ENCODE measurements around the gene ZBTB43.
"Not testable (repeated sequence)": the region's sequence is repeated elsewhere in the genome, so short reads cannot be mapped to it uniquely, and the experiment has no call there.

Gene ZBTB43

DNA sequence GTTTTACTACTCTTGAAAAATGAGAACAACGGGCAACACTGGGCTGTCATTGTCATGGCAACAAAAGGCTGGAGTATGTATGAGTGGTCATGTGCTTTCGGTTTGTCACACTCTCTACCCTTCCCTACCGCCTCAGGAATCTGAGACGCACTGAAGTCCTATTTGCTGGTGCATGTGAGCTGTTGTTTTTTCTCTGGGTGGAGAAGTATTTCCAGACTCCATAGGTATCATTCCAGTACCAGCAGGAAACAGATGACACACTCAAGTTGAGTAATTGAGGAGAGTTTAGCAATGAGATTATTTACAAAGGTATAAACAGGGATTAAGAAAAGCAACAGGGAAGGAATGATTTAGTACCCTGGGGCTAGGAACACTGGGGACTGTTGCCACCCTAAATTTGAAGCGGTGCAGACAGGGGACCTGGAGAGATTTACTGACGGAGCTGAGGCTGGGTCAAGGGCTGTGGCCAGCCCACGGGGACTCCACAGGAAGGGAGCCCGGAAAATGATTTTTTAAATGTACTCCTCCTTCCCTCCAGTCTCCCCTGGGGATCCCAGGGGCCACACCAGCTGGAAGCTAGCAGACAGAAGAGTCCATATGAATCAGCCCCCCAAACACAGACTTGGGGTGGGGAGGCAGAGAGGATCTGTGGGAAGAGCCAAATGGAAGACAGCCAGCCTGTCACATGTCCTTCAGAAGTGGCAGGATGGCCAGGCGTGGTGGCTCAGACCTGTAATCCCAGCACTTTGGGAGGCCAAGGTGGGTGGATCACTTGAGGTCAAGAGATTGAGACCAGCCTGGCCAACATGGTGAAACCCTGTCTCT lies 13.2 kb upstream of the ZBTB43 start:
- no peak for DNase-seq (ENCODE audit: low spot score)

DNA sequence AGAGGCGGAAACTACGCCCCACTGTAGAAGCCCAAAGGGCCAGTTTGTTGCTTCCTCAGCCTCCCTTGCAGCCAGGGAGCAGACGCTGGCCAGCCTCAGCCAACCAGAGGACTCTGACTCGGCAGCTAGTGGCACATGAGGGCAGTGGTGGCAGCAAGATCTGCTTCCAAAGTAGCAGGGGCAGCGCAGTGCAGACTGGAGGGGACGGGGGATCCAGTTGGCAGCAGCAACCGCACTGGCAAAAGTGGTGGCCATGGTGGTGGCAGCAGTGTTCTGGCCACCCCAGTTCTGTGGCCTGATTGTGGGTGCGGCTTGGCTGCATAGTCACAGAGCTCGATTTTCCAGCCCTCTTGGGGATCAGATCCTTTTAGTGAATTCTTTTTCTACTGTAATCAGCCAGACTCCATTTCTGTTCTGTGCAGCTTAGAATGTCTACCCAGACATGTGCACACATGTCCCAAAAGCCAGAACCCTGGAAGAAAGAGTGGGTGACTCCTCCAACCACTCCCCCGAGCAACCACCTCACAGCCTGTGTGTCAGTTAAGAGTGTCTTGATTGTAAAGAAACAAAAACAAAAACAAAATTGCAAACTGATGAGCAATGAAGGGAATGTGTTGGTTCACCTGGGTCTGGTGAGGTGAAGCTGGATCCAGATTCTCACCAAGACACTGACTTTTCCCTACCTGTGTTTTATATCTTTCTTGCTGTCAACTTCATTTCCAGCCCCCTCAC lies 11.0 kb upstream of the ZBTB43 start:
- no peak for DNase-seq (ENCODE audit: low spot score)

DNA sequence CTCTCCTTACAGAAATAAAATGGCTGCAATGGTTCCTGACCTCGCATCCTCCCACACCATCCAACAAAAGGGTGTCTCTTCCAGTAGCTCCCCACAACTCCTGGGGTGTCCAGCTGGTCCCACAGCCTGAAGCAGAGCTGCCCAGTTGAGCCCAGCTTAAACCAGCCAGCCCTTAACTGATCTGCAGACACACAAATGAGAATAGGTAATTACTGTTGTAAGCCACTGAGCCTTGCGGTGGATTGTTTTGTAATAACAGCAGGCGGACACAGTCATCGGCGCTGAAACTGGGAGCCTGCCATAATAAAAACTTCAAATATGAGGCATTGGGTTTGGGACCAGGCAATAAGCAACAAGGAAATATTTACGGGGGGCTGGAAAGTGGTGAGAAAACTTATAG lies 10.4 kb upstream of the ZBTB43 start:
- DNase-seq (ENCODE audit: low spot score): no peak

DNA sequence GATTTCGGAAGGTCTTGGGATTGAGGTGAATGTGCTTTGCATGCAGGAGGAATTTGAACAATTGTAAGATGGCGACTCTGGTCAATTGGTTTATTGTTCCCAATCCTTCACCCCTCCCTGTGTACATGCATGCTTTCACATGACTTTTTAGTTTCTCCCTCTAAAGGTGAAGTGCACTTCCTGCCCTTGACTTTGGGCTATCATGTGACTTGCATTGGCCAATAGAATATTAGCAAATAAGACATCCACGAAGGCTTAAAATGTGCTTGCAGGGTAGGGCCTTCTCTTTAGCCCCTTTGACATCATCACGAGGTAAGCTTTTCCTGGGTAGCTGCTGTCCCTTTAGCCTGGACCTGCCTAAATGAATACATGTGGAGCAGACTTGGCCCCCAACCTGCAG lies 8.1 kb upstream of the ZBTB43 start:
- DNase-seq (ENCODE audit: low spot score): peak; percentile 21

DNA sequence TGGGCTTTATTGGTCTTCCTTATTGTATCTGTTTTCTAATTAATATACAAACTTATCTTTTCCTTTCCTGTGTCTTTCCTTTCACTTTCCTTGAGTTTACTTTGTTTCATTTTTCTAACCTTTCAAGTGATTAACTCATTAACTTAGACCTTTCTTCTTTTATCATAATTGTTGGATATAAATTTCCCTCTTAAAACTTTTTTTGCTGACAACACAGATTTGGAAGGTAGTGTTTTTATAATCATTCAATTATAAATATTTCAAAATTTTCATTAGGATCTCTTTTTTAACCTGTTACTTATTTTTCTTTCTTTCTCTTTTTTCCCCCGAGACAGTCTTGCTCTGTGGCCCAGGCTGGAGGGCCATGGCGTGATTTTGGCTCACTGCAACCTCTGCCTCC lies 6.9 kb upstream of the ZBTB43 start:
- no peak for DNase-seq (ENCODE audit: low spot score)

DNA sequence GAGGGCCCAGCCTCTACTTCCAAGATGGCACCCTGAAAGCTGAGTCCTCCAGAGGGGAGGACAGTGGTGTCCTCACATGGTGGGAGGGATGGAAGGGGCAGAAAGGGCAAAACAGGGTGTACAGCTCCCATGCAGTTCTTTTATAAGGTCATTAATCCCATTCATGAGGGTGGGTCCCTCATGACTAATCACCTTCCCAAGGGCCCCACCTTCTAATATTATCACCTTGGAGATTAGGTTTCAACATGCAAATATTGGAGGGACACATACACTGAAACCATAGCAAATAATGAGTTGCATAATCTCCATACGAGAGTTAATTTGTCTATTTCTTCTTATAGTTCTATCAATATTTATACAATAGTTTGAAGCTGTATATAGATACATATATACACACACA lies 5.8 kb upstream of the ZBTB43 start:
- no peak for DNase-seq (ENCODE audit: low spot score)

DNA sequence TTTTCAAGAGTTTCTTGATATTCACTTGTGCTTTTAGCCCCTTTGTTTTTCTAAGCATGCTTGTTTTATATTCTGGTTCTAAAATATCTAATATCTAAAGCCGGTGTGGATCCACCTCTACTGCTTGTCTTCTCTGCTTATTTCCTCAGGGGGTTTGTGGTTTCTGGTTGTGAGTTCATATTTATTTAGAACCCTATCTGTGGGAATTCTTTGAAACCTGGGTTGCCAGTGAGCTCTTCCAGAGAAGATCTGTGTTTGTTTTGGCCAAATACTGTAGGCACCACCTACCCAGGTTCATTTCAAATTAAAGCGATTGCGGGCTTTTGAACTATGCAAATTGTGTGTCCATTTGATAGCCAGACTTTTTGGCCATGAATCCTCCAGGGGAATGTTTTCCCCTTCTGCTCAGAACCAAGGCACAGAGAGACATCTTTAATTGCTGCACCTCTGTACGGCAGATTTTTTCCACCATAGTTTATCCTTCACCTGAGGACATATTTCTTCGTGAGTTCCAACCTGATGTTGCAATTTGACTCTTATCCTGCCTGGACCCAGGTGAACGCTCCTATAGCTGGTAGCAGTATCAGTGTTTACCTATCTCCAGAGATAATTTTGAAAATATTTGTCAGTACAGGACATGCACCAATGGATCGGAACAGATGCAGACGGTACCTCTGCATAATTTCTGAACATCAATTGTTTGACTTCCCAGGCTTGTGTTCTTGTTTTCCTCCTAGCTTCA lies 2.4 kb upstream of the ZBTB43 start:
- DNase-seq (ENCODE audit: low spot score): no peak

DNA sequence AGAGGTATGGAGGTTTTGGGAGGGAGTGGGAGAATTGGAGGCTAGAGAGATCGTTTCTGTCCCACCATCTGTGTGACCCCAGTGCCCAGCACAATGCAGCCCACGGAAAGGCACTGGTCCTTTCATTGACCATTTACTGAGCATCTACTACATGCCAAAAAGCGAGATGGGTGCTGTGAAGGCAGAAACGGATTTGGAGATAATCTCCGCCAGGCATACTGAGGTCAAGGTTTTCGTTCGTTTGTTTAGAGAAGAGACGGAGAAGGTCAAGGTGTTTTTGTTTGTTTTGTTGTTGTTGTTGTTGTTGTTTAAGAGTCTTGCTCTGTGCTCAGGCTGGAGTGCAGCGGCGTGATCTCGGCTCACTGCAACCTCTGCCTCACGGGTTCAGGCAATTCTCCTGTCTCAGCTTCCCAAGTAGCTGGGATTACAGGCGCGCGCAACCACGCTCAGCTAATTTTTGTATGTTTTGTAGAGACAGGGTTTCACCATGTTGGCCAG lies 593 bp upstream of the ZBTB43 start:
- DNase-seq (ENCODE audit: low spot score): no peak

DNA sequence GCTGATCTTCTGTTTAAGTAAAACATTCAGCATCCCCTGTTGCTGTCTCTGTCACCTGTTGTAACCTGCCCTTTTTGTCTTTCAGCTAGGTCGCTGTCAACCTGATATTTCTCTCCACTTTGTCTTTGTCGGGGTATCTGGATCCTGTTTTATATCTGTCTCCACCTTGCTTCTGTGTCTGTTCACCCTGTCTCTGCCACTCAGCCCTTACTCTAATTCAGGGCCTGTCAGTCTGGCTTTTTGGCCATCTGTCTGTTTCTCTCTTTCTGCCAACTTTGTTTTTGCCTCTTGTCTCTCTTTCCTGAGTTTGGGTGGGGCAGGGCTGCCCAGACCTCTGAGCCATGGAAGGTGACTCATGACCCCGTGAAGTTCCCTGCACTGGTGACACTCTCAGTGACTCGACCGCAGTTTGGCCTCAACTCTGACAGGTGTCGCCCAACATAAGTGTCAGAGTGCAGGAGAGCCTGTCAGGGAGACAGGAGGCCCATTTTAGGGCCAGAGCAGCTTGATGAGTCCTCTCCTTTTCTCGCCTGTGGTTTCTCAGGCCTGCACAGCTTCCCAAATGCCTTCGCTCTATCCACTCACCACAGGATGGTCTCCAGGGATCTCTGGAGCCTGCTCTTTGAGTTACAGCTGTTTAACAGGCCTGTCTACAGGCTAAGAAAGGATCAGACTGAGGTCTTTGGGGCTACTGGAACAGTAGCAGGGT lies 868 bp downstream of the ZBTB43 start:
- peak; percentile 93 for DNase-seq (ENCODE audit: low spot score)

DNA sequence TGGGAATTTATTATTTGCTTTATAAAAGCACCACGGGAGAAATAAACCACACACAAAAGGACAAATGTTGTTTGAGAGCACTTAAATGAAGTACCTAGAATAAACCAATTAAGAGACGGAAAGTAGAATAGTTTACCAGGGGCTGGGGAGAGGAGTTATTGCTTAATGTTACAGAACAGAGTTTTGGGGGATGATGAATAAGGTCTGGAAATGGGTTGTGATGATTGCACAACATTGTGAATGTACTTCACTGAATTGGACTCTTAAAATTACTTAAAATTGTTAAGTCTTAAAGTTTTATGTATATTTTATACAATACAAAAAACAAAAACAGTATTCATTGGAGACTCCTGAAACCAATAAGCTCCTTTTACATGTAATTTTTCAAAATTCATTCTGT lies 1.5 kb downstream of the ZBTB43 start:
- DNase-seq (ENCODE audit: low spot score): no peak

DNA sequence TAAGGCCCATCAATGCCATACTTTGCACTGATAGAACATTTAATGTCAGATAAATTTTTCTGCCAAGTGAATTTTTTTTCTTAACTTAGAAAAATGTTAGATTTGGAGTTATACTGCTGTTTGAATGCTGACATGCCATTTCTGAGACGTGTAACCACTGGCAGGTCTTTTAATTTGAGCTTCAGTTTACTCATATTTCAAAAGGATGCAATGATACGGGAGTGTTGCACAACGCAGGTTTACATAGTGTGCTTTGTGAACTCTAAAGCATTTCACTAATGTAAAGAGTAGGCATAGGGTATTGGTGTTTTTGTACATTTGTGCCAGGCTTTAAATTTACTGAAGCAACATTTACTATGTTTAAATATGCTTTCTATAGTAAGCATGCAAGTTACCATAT lies 4.2 kb downstream of the ZBTB43 start:
- no peak for DNase-seq (ENCODE audit: low spot score)

DNA sequence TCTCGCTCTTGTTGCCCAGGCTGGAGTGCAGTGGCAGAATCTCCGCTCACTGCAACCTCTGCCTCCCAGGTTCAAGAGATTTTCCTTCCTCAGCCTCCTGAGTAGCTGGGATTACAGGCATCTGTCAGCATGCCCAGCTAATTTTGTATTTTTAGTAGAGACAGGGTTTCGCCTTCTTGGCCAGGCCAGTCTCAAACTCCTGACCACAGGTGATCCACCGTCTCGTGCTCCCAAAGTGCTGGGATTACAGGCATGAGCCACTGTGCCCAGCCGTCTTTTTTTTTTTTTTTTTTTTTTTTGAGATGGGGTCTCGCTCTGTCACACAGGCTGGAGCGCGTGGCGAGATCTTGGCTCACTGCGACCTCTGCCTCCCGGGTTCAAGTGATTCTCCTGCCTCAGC lies 5.4 kb downstream of the ZBTB43 start:
- not testable (repeated sequence) for DNase-seq (ENCODE audit: low spot score)

DNA sequence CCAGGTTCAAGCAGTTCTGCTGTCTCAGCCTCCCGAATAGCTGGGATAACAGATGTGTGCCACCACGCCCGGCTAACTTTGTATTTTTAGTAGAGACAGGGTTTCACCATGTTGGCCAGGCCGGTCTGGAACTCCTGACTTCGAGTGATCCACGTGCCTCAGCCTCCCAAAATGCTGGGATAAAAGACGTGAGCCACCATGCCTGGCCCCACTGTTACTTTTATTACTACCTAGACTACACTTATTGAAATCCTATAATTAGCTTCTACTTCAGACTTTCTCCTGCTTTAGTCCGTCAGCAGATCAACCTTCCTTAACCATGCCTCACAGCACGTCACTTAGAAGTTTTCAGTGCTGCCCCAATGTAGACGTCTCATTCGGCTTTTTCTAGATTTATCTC lies 8.2 kb downstream of the ZBTB43 start:
- no peak for DNase-seq (ENCODE audit: low spot score)

DNA sequence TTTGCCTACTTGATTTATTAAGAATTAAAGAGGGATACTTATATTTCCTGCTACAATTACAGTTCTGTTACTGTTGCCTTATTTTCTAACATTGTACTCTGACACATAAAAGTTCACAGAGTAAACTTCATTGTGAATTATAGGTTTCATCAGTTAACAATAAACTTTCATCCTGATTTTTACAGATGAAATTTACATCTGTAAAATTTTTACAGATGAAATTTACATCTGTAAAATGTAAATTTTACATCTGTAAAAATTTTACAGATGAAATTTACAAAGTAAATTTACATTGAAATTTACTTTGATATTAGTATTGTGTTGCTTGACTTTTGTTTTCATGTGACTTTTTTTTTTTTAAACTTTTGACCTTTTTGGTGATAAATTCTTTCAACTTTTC lies 9.3 kb downstream of the ZBTB43 start:
- DNase-seq (ENCODE audit: low spot score): no peak

DNA sequence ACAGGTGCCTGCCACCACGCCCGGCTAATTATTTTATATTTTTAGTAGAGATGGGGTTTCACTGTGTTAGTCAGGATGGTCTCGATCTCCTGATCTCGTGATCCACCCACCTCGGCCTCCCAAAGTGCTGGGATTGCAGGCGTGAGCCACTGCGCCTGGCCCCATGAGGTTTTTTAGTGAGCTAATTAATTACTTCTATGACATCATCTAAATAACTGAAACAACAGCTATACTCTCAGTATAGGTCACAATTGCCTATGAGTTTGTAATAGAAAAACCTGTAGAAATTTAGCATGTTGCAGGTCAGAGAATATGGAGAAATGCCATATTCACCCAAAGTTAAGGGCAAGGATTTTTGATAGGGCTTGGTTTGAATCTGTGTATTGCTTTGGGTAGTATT lies 12.8 kb downstream of the ZBTB43 start:
- not testable (repeated sequence) for DNase-seq (ENCODE audit: low spot score)

DNA sequence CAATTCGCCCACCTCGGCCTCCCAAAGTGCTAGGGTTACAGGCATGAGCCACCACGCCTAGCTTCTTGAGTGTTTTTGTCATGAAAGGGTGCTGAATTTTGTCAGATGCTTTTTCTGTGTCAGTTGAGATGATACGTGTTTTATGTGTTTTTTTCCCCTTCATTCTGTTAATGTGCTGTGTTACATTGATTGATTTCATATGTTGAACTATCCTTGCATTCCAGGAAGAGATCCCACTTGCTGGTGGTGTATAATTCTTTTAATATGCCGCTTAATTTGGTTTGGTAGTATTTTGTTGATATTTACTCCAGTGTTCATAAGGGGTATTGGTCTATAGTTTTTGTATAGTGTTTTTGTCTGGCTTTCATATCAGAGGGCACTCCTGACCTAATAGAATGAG lies 13.6 kb downstream of the ZBTB43 start:
- no peak for DNase-seq (ENCODE audit: low spot score)

DNA sequence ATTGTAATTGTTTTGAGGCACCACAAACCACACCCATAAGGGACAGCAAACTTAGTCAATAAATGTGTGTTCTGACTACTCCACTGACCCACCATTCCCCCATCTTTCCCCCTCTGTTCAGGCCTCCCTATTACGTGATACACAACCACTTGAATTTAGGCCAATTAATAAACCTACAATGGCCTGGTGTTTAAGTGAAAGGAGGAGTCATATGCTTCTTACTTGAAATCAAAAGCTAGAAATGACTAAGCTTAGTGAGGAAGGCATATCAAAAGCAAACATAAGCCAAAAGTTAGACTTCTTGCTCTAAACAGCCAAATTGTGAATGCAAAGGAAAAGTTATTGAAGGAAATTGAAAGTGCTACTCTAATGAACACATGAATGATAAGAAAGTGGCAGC lies 14.6 kb downstream of the ZBTB43 start:
- DNase-seq (ENCODE audit: low spot score): no peak

DNA sequence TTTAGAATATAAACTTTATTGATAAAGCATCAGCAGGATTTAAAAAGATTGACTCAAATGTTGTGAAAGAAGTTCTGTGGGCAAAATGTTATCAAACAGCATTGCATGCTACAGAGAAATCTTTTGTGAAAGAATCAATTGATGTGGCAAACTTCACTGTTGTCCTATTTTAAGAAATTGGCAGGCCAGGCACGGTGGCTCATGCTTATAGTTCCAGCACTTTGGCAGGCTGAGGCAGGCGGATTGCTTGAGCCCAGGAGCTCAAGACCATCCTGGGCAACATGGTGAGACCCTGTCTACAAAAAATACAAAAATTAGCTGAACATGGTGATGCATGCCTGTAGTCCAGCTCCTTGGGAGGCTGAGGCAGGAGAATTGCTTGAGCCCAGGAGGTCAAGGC lies 17.4 kb downstream of the ZBTB43 start:
- DNase-seq (ENCODE audit: low spot score): no peak

DNA sequence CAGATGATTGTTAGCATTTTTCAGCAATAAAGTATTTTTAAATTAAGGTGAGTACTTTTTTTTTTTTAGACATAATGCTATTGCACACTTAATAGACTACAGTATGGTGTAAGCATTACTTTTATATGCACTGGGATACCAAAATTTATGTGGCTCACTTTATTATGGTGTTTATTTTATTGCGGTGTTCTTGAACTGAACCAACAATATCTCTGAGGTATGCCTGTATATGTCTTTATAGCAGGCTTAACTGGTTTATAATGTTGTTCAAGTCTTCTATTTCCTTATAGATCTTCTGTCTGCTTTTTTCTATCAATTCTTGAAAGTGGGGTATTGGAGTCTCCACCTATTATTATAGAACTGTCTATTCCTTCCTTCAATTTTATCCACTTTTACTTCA lies 18.0 kb downstream of the ZBTB43 start:
- no peak for DNase-seq (ENCODE audit: low spot score)

DNA sequence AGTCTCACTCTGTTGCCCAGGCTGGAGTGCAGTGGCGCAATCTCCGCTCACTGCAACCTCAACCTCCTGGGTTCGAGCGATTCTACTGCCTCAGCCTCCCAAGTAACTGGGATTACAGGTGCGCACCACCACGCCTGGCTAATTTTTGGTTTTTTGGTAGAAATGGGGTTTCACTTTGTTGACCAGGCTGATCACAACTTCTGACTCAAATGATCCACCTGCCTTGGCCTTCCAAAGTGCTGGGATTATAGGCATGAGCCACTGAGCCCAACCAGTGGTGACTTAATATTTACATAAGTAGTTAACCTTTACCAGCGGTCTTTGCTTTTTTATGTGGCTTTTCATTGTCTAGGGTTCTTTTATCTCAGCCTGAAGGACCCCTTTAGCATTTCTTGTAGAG lies 19.2 kb downstream of the ZBTB43 start:
- not testable (repeated sequence) for DNase-seq (ENCODE audit: low spot score)

DNA sequence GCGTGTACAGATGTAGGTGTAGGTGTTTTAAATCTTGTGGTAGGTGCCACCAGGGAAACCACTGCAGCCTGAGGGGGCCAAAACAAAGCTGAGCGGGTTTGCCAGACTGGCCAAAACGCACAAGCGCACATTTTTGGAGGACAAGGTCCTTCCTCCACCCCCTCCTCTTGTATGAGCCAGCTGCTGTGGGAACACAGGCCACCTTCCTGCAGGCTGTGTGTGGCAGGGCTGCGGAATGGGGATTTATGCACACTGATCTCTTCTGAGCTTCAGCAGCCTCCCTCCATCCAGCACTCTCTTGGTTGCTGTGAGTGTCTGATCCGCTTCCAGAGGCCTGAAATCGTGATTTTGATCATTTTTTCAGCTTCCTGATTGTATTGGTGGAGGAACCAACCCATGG lies 22.4 kb downstream of the ZBTB43 start:
- DNase-seq (ENCODE audit: low spot score): no peak

DNA sequence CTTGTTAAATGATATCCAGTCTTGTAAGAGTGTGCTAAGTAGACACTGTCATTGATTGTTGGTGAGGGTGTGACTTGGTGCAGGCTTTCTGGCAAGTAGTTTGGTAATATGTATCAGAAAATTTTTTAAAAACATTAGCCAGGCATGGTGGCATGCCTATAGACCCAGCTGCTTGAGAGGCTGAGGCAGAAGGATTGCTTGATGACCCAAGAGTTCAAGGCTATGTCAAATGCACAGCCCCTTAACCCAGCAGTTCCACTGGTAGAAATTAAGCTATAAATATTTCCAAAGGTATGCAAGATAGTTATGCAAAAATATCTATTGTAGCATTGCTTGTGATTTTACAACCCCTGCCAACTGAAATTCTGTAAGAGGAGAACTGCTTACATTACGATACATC lies 24.2 kb downstream of the ZBTB43 start:
- no peak for DNase-seq (ENCODE audit: low spot score)
